Measurements from ENCODE around the gene SIN3A. TPM values are rescaled to one million over a fixed set of nuclear protein-coding genes. Genes with fewer than 3 reads are reported as not detected.
"Not testable (repeated sequence)": the region's sequence is repeated elsewhere in the genome, so short reads cannot be mapped to it uniquely, and the experiment has no call there.

The SIN3A gene
- total RNA-seq (10 to 100 TPM; 22.0 to 61.9 (median 39.7) TPM), polyA plus RNA-seq (10 to 100 TPM in 1 of 3 donors, 1 to 10 TPM in 2; 8.4 to 10.7 (median 9.7) TPM)
- long read RNA-seq, donor 1, full-length matches to known transcripts = 5 of 5 reads
- long read RNA-seq, donor 1, partial matches to known transcripts = 0 of 5 reads
- long read RNA-seq, donor 1, other reads (novel, unspliced or antisense) = 0 of 5 reads
- long read RNA-seq, donor 2, full-length matches to known transcripts = 2 of 2 reads
- long read RNA-seq, donor 2, partial matches to known transcripts = 0 of 2 reads
- long read RNA-seq, donor 2, other reads (novel, unspliced or antisense) = 0 of 2 reads
- long read RNA-seq, donor 3, full-length matches to known transcripts = 1 of 1 reads
- long read RNA-seq, donor 3, partial matches to known transcripts = 0 of 1 reads
- long read RNA-seq, donor 3, other reads (novel, unspliced or antisense) = 0 of 1 reads
- long read RNA-seq, donor 4 = 0 reads
- long read RNA-seq, donor 5, partial matches to known transcripts = 8 of 9 reads
- long read RNA-seq, donor 5, other reads (novel, unspliced or antisense) = 0 of 9 reads
- long read RNA-seq, donor 6, full-length matches to known transcripts = 6 of 12 reads
- long read RNA-seq, donor 6, partial matches to known transcripts = 6 of 12 reads
- long read RNA-seq, donor 6, other reads (novel, unspliced or antisense) = 0 of 12 reads
- long read RNA-seq, donor 7, full-length matches to known transcripts = 7 of 7 reads
- long read RNA-seq, donor 7, partial matches to known transcripts = 0 of 7 reads
- long read RNA-seq, donor 7, other reads (novel, unspliced or antisense) = 0 of 7 reads
- long read RNA-seq, donor 8, full-length matches to known transcripts = 8 of 8 reads
- long read RNA-seq, donor 8, partial matches to known transcripts = 0 of 8 reads
- long read RNA-seq, donor 8, other reads (novel, unspliced or antisense) = 0 of 8 reads
- long read RNA-seq, donor 9, full-length matches to known transcripts = 5 of 5 reads
- long read RNA-seq, donor 9, partial matches to known transcripts = 0 of 5 reads
- long read RNA-seq, donor 9, other reads (novel, unspliced or antisense) = 0 of 5 reads
- long read RNA-seq, donor 10 = 0 reads

- intact Hi-C loops (cut with DNase I; ENCODE audit: low total_unique reads) = no loop called here
- WGBS, 5 donors = 0 to 1% (median 1%) methylated on average over 19 to 39 of the region's 39 CpGs
- H3K4me3 ChIP-seq = peak within 1 kb of the TSS; percentile 77 to 97 (median 86)
These were observed at the start of gene SIN3A for GRCh38 chr15:75451674-75452363. Gene SIN3A (minus strand): TSS chr15:75451690. CDS start chr15:75430375, 21,315 bp downstream.

GRCh38 chr15:75493732-75494131, 42.2 kb upstream of the SIN3A start:
- Histone ChIP-seq H3K9me3 (peaks cover 0 to 5% (median 0%) of the 10 kb centered on the region in 4 donors), H3K27me3 (no peaks in the 10 kb centered on the region), H3K27ac (peak overlapping the region in 1 of 5 donors; percentile 42), H3K4me3 (no peak overlapping the region), H3K4me1 (no peaks in the 10 kb centered on the region), H3K36me3 (peaks cover 28 to 81% (median 72%) of the 10 kb centered on the region in 4 donors)
- intact Hi-C loops (cut with DNase I; ENCODE audit: low total_unique reads) = no loop called here
- 79 to 88% (median 81%) methylated on average over 4 of the region's 4 CpGs for WGBS, 5 donors
- TF ChIP-seq, protein P1, sequence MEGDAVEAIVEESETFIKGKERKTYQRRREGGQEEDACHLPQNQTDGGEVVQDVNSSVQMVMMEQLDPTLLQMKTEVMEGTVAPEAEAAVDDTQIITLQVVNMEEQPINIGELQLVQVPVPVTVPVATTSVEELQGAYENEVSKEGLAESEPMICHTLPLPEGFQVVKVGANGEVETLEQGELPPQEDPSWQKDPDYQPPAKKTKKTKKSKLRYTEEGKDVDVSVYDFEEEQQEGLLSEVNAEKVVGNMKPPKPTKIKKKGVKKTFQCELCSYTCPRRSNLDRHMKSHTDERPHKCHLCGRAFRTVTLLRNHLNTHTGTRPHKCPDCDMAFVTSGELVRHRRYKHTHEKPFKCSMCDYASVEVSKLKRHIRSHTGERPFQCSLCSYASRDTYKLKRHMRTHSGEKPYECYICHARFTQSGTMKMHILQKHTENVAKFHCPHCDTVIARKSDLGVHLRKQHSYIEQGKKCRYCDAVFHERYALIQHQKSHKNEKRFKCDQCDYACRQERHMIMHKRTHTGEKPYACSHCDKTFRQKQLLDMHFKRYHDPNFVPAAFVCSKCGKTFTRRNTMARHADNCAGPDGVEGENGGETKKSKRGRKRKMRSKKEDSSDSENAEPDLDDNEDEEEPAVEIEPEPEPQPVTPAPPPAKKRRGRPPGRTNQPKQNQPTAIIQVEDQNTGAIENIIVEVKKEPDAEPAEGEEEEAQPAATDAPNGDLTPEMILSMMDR (IDR thresholded peaks at IDR 0.05) = no peak
- TF ChIP-seq POLR2A (IDR thresholded peaks at IDR 0.05) (no peak), POLR2AphosphoS5 (IDR thresholded peaks at IDR 0.05) (no peak), EP300 (IDR thresholded peaks at IDR 0.05) (no peak)
- no peak for DNase-seq

More at GRCh38 chr15:75451674-75452363, at the start of gene SIN3A:
- Histone ChIP-seq H3K36me3 (peaks cover 0 to 8% (median 3%) of the 10 kb centered on the region in 4 donors), H3K27ac (peak within 1 kb of the TSS; percentile 98 to 100 (median 99)), H3K27me3 (no peaks in the 10 kb centered on the region), H3K9me3 (no peaks in the 10 kb centered on the region), H3K4me1 (peaks cover 26 to 54% (median 49%) of the 10 kb centered on the region in 4 donors)
- DNase-seq = peak; percentile 99 to 100
- TF ChIP-seq, protein P1 (IDR thresholded peaks at IDR 0.05) = no peak
- TF ChIP-seq POLR2A (IDR thresholded peaks at IDR 0.05) (peak in 1 of 4 donors; percentile 54), POLR2AphosphoS5 (IDR thresholded peaks at IDR 0.05) (peak; percentile 54 to 77 (median 70)), EP300 (IDR thresholded peaks at IDR 0.05) (no peak)

DNA sequence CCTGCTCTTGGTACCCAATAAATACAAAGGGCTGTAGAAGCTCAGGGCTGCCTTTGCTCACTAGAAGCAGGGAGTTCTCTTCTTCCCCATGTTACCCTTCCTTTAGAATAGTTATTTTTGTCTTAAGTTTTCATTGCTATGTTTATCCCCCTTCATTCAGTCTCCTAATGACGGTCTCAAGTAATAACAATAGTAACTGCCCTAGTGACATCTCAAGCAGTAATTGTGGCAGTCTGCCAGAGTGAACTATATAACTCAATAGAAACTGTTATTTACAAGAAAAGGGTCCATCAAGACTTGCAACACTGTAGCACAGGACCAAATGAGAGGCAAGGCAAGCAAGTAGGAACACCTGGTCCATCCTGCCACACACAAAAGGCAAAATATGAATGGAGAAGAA, 32.5 kb upstream of the SIN3A start:
- H3K9me3 ChIP-seq = no peaks in the 10 kb centered on the region
- peaks cover 0 to 17% (median 7%) of the 10 kb centered on the region in 4 donors for H3K4me1 ChIP-seq
- H3K36me3 ChIP-seq = peaks cover 6 to 64% (median 56%) of the 10 kb centered on the region in 4 donors
- no peak overlapping the region for H3K4me3 ChIP-seq
- H3K27me3 ChIP-seq = no peaks in the 10 kb centered on the region
- 56 to 84% (median 67%) methylated on average over 1 of the region's 1 CpG for WGBS, 5 donors
- H3K27ac ChIP-seq = peak overlapping the region in 1 of 5 donors; percentile 22
- TF ChIP-seq EP300 (IDR thresholded peaks at IDR 0.05) (no peak), POLR2AphosphoS5 (IDR thresholded peaks at IDR 0.05) (no peak), POLR2A (IDR thresholded peaks at IDR 0.05) (no peak)
- TF ChIP-seq, protein P1 (IDR thresholded peaks at IDR 0.05) = no peak
- no peak for DNase-seq
- intact Hi-C loops (cut with DNase I; ENCODE audit: low total_unique reads) = no loop called here

DNA sequence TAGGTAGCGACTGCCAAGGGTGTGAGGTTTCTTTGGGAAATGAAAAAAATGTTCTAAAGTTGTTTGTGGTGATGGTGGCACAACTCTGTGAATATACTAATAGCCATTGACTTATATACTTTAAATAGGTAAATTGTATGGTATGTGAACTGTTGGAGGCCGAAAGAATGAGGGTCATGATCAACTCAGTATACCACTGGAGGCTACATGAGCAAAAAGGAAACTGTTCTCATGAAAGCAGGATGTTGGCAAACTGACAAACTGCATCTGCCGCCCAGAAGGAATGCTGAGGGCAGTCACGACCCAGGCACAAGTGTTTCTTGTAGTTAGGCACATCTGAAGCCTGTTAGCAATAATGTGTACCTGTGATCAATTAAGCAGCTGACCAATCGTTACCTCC, 32.1 kb upstream of the SIN3A start:
- intact Hi-C loops (cut with DNase I; ENCODE audit: low total_unique reads); H3K4me3 ChIP-seq; H3K27ac ChIP-seq; DNase-seq; H3K9me3 ChIP-seq; H3K27me3 ChIP-seq: not testable (repeated sequence)
- WGBS, 5 donors = 65 to 91% (median 79%) methylated on average over 5 of the region's 5 CpGs
- Histone ChIP-seq H3K36me3 (peaks cover 3 to 64% (median 56%) of the 10 kb centered on the region in 4 donors), H3K4me1 (peaks cover 0 to 17% (median 7%) of the 10 kb centered on the region in 4 donors)

Measured in stomach (tissue), 19 donors.